ENCODE data around the gene WNT7B.

WNT7B gene

DNA sequence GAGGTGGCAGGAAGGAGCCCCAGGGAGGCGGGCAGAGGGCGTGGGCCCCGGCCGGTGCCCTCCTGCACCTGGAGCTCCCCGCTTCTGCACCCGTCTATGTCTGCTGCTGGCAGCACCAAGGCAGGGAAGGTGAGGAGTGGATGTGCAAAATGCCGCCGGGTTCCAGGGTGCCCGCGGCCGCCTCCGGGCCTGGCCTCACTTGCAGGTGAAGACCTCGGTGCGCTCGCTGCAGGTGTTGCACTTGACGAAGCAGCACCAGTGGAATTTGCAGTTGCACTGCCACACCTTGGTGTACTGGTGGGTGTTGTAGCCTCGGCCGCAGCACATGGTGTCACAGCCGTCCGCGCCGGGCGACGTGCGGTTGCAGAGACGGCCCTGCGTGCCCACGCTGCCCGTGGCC, 54.3 kb downstream of the WNT7B start:
- DNase-seq = no peak

DNA sequence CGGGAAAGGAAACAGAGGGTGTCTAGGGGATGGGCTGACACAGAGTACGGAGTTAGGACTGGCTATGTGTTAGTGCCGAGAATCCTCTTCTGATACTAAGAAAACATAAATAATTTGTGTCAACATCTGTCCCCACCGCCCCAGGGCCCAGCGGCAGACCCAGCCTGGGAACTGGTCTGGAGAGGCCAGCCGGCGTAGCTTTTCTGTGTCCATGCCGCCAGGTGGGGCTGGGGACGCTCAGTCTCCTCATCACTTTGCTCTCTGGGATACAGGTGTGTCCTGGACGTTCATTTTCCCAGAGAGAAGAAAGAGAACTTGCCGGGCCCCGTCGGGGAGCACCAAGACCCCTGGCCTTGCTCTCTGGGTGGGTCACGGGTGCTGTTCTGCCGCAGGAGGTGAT, 54.7 kb downstream of the WNT7B start:
- DNase-seq = no peak

DNA sequence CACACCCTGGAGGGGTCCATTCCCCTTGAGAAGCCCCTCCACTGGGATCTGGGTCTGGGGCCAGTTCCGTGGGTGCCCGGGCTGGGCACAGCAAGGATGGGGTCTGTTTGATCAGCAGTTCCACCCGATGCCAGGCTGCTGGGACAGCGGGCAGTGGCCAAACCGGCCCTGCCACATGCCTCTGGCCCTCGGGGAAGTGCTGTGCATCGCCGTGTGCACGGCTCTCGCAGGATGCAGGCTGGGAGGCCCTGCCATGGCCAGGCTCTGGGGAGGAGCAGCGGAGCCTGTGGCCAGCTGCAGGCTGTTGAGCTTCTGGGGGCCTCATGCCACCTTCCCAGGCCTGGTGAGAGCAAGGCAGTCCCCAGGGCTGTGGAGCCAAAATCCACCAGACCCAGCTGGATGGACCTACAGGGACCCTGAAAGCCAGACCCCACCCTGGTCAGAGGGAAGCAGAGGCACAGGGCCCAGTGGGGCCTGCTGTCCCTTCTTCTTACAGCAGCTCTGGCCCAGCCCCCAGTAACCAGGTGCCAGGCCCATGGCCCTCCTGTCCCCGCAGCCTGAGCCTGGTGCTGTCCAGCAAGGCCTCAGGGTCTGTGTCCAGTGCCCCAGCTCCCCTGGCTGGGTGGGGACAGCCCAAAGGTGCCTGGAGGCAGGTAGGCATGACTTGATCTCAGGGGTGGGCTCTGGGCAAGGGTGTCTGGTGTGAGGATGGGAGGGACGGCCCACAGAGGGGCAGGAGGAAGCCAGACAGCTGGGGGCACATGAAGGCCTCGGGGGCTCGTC, 57.3 kb downstream of the WNT7B start:
- no peak for DNase-seq

DNA sequence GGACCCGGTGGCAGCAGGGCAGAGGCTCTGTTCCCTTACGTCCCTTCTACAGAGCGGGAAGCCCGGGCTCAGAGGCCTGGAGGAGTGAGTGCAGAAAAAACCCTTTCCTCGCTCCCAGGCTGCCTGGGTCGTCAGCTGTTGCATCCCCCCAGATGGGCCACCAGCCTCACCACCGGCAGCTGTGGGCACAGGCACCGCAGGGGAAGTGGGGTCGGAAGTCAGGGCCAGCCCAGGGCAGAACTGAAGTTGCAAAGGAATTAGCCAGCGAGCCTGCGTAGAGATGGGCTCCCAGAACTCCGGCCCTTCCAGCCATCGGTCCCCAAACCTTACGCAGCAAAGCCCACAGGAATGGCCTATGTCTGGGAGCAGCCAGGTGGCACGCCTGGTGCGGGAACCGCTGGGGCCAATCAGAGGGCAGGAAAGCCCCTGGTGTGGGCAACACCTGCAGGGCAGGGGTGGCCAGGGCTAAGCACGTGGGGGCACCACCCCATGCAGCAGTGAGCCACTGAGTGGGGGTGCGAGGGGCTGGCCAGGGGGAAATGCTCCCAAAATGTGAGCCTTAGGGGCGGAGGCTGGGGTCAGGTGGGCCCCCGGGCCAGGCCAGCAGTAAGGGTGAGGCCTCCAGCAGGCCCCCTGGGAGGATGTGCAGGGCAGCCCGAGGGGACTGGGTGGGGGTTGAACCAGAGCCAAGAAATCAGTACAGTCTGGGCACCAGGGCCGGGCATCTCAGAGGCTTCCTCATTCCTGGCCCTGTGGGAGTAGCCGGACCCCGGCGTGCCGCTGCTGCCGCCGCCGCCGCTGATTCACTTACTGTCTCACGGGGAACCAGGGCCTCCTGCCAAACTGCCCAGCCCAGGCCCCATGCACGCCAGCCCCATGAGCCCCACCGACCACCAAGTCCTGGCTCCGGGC, 58.2 kb downstream of the WNT7B start:
- DNase-seq = peak; percentile 73

DNA sequence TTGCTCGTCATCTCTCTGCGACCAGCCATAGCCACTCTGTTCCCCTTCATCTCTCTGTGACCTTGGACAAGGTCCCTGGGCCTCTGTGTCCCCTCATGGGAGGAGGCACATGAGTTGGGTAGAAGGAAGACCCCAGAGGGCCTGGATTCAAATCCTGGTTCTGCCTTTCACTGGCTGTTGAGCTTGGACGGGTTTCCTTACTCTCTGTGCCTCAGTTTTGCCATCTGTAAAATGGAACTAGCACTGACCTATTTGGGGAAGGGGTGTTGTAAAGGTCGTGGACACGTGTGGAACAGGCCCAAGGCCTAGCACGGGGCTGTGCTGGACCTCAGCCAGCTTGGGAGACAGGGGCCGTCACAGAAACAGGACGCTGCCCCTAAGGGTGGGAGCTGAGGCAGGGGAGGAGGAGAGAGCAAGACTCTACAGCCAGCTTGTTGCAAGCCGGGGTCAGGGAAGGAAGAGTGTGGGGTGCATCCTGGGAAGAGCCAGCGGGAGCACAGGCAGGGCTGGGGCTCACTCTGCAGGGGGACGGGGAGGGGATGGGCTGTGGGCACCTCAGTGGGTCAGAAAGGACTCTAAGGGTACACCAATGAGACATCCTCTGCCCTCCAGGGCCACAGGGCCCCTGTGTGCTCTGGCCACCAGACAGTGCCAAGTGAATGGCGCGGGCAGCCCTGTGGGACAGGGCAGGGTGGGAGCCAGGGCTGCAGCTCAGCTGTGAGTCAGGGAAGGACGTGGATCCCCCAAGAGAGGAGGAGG, 59.1 kb downstream of the WNT7B start:
- no peak for DNase-seq

DNA sequence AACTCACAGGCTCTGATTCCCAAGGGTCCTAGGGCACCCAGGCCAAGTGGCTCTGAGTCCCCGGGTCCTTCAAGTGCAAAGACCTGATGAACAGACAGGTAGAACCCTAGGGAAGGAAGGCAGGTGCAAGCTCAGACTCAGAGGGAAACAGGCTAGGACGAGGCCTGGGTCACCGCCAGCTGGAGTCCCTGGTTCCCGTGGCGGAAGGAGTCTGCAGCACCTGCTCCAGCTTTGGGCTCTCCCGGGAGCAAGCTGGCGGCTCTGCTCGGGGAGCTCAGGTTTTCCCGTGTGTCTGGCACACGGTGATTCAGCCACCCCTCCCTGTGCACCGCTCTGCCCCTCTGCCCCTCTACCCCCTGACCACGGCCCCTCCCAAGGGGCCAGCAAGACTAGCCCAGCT, 59.8 kb downstream of the WNT7B start:
- no peak for DNase-seq

DNA sequence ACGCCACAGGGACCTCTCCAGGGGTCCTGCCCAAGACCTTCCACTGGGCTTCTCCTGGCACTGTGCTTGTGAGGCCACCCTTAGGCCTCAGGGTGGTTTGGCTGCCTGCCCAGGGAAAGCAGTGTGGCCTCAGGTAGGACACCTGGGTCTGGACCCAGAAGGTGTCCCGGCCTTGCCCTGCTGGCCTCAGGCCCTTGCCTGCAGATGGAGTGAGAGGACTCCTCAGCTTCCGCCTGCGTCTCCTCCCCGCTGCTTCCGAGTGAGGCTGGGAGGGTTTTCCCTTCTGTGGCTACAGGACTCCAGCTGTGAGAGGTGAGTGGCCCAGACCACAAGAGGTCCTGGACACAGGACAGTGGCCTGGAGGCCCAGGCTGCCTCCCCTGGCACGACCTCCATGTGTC, 60.4 kb downstream of the WNT7B start:
- no peak for DNase-seq

DNA sequence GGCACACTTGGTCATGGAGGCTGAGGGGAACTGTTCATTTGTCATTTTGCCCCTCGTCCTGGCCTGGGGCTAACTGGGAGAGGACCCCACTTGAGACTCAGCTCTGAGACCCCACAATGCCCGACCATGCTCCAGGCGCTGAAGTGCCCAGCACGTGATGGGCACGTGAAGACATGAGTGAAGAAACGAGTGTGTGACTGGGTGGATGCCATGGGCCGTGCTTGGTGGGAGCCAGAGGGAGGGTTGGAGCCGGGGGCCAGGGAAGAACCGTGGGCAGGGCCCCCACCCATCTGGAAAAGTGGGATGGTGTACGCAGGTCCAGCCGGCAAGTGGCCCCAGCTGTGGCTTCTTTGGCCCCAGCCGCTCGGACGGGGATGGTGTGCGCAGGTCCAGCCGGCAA, 61.1 kb downstream of the WNT7B start:
- DNase-seq = no peak

DNA sequence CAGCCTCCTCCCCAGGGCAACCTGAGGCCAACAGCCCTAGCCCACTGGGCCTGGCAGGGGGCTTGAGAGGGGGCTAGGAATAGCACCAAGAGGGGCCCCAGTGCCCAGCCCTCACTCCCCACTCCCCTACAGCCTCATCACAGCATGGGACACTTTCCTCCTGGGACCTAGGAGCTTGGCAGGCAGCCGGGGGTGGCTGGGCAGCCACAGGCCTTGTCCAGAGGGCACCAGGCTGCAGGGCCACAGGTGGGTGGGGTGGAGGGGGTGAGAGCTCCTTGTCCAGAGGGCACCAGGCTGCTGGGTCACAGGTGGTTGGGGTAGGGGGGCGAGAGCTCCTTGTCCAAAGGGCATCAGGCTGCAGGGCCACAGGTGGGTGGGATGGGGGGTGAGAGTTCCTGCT, 61.8 kb downstream of the WNT7B start:
- DNase-seq = no peak

DNA sequence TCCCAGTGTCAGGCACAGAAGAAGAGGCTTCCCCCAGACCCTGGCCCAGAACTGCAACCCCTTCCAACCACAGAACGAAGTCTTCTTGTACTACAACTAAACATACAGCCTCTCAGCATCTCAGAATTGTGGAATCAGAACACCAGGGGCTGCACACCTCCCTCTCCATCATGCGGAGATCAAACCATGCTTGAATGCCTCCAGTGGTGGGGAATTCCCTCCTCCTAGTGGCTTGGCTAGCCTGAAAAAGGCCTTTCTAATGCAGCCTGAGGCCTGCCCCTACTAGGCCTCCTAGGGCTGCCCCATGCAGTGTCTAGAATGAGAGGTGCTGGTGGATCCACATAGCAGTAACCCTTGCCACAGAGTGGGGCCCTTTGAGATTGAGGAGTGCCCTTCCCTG, 62.7 kb downstream of the WNT7B start:
- DNase-seq = no peak

DNA sequence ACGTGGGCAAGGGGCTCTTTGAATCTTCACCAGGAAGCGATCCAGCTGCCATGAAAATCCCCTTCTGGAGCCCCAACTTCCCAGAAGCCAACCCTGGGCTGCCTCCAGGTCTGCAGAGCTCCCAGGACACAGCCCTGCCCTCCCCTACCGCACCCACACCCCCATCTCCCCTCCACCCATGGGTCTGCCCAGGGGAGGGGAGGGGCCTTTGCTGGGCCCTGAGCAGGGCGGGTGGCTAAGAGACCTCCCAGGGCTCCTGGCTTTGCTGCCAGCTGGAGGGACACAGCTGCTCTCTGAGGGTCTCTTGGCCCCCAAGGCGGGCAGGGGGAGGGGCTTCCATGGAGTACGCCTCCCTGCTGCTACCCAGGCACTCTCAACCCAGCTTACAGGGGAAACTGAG, 64.1 kb downstream of the WNT7B start:
- no peak for DNase-seq

DNA sequence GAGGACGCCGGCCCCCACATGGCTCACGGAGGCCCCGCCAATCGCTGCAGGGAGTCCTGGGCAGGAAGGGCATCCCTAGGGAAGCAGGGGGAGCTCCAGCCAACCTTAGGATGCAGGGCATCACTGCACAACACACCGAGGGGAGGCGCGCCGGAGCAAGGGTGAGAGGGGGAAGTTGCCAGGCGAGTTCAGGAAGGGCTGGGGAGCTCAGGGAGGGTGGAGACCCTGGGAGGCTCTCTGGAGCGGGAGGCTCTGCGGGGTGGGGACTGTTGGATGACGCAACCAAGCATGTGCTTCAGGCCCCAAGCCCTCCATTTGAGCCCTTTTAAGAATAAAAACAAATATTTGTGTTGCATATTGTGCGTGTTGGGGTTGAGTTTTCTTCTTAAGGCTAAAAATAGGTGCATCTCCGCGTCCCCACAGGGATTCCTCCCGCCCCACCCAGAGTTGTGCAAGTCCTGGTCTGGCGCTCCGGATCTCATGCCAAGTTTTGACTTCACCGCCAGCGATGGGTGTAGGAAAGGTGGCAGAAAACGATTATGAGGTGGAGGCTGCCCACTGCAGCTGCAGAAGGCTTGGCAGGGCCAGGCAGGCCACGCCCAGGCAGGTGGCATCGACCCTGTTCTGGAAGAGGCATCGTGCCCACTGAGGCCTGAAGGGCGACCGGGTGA, 65.2 kb downstream of the WNT7B start:
- DNase-seq = no peak

DNA sequence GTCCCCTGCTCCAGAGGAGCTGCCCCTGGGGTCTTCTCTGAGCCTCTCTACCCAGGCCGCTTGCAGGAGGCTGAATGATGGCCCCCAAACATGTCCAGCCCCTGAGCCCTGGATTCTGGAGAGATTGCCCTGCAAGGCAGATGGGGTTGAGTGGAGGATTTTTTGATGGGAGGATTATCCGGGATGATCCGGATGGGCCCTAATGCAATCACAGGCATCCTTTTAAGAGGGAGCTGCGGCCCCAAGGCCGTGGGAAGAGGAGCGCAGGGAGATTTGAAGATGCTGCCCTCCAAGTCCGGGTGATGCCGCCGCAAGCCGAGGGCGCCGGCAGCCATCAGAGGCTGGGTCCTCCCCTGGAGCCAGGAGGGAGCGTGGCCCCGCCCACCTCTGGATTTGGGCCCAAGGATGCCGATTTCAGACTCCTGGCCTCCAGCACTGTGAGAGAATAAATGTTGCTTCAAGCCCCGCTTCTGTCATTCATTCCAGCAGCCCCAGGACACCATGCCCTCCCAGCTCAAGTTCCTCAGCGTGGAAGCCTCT, 66.0 kb downstream of the WNT7B start:
- DNase-seq = no peak

DNA sequence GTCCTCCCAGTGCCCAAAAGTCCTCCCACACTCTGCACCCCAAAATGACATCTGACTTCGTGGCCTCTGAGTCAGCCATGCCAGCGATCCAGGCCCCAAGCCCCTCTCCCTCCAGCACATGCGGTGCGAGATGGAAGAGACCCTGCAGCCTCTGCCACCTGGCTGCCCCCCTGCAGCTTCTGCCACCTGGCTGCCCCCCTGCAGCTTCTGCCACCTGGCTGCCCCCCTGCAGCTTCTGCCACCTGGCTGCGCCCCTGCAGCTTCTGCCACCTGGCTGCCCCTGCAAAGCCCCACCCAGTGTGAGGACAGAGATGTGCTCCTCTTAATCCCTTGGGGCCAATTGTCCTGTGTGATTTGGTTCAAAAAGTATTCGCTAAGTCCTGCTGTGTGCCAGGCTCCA, 68.0 kb downstream of the WNT7B start:
- DNase-seq = no peak

DNA sequence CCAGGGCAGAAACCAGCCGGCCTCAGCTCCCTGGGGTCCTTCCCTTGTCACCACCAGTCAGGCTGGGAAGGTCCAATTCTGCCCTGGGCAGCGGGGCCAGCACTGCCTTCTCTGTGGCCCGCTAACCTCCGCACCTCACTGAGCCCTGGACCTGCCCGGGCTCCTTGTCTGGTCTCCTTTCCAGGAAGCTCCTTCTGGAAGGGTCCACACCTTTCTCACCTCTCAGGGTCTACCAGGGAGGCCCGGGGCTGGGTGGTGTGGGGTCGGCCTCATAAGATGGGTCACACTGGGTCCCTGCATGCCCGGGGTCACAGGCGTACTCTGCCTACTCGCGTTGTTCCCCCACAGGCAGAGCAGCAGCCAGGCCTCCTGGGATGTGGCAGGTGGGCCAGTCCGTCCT, 69.0 kb downstream of the WNT7B start:
- no peak for DNase-seq

DNA sequence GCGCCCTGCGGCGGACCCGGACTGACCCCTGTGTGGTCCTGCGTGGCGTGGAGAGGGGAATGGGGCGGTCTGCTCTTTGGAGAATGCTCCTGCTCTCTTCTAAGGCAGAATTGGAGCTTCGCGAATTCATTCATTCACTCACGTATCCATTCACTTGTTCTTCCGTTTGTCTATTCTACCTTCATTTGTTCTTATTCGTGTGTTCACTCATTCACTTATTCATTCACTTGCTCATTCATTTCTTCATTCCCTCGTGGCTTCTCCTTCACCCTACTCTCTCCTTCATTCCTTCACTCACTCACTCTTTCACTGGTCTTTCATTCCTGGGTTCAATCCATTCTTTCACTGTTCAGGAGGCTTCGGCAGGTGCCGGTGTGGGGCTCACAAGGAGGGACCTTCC, 69.6 kb downstream of the WNT7B start:
- no peak for DNase-seq

DNA sequence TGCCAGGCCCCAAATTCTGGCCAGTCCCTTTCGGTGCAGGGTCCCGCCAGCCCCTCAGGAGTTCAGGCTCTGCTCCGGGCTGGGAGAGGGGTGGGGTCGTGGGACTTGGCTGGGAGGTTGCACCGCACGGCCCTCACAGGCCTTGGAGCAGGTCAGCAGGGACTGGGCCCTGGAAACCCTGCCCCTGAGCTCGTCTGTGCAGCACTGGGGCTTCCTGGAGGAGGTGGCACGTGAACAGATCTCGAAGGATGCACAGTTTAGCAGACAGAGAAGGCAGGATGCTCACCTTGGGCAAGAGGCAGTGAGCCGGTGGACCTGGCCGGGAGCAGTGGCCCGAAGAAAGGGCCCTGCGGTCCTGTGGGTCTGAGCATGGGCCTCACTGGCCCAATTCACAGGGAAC, 70.0 kb downstream of the WNT7B start:
- no peak for DNase-seq

DNA sequence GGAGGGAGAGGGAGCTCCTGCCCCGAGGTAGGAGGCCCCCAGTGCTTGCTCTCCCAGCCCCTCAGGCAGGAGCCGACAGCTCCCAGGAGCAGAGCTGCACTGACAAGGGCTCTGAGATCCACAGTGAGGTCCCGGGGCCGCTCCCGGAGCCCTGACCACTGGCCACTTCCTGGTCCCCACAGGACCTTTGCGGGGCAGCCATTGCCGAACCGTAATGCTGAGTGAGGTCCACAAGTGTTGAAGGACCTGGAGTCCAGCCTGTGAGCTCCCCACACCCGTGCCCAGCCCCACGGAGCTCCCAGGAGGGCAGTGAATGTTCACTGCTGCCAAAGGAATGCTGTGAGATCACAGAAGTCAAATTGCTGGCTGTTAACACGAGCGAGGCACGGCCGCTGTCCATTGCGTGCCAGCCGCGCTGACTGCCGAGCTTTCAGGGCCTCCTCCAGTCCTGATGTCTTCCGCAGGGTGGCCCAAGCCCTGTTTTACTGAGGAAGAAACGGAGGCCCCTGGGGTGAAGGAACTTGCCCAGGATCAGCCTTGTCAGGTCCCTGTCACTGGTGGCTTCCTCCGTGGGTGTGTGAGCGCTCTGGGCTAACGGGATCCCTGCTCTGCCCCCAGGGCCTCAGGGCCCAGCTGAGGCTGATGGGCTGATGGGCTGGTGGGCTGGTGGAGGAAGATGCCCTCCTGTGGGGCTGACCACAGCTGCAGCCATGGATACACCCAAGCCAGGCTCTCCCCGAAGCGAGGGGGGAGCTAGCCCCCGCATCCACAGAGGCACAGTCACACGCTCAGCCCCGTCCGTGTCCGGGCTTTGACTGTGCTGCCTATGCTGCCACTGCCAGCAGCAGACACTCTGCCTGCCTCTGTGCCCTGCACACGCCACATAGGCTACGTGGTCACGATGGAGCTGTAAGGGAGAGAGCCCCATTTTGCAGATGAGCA, 70.8 kb downstream of the WNT7B start:
- DNase-seq = no peak

DNA sequence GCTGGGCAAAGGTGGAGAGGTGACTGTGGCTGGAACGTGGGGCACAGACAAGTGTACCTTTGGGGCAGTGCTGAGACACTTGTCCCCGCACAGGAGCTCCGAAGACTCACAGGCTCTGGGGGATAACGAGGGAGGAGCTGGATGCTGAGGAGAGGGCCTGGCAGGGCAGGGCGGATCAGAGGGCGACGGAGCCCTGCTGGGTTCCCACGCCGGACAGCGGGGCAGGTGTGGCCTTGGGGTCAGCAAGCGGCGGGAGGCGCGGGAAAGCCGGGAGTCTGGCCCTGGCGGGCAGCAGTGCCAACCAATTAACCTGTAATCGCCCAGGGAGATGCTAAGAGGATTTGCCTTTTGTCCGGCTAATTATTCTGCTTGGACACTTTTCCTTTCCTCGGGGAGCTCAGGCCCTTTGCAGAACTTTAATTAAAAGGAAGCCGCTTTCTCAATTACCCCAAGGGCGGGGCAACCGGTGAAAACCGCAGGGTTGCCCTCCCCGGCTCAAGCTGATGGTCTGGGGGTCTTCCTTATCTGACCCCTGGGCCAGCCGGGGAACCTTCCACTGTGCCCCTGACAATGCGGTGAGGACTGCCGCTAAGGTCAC, 71.5 kb downstream of the WNT7B start:
- DNase-seq = no peak

DNA sequence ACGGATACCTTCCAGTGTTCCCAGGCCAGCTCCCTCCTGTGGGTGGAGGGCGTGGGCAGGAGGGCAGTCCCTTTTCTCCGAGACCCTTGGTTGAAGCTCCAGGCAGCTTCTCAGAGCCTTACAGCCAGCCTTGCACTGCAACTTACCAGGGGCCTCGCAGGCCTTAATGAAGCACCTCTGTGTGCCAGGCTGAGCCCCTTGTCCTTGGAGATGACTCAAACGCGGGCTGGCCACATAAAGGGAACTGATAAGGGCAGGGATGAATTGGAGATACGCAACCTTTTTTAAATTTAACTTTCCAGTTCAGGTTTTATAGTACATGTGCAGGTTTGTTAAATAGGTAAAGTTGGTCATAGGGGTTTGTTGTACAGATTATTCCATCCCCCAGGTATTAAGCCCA, 72.7 kb downstream of the WNT7B start:
- DNase-seq = no peak
